Measurements from ENCODE around the gene GTPBP3. TPM values are rescaled to one million over a fixed set of nuclear protein-coding genes. Genes with fewer than 3 reads are reported as not detected.

Gene GTPBP3
- total and polyA plus RNA-seq, 2 experiments from 2014 or later, result 25.4 to 67.8 TPM

- peaks cover 6% of the 10 kb centered on the region for H3K4me1 Mint-ChIP-seq
- TF ChIP-seq NANOG (IDR thresholded peaks at IDR 0.05; ENCODE audit: borderline replicate concordance) (no peak), CTCF (conservative IDR thresholded peaks at IDR 0.05; ENCODE audit: low read depth in 2 of 2) (peak; percentile 63 to 79), REST (IDR thresholded peaks at IDR 0.05; ENCODE audit: unreplicated experiment) (no peak), POLR2AphosphoS5 (IDR thresholded peaks at IDR 0.05; ENCODE audit: low read depth) (peak; percentile 97)
Observed at GRCh38 chr19:17292301-17293074, 44.9 kb upstream of the GTPBP3 start.

GRCh38 chr19:17293605-17294004 lies 43.7 kb upstream of the GTPBP3 start:
- peaks cover 8% of the 10 kb centered on the region; the same call in 2 of the 3 replicates for H3K9me3 Mint-ChIP-seq
- H3K36me3 Mint-ChIP-seq (ENCODE audit: low read depth), result peaks cover 27% of the 10 kb centered on the region
- Histone ChIP-seq H3K9me2 (ENCODE audit: insufficient read depth) (no peaks in the 10 kb centered on the region), H3F3A (replicated peaks; ENCODE audit: low read depth) (peaks cover 22% of the 10 kb centered on the region), H3K79me2 (replicated peaks; ENCODE audit: insufficient read depth) (peaks cover 15% of the 10 kb centered on the region), H4K20me1 (replicated peaks; ENCODE audit: insufficient read depth) (no peaks in the 10 kb centered on the region; the same call in 1 of the 2 replicates), H3K27me3 (ENCODE audit: insufficient read depth) (no peaks in the 10 kb centered on the region), H3K27ac (ENCODE audit: low read depth) (peak overlapping the region; percentile 84; the same call in 1 of the 2 replicates), H3K4me1 (ENCODE audit: insufficient read depth) (peaks cover 11% of the 10 kb centered on the region), H3K4me3 (peak overlapping the region; percentile 61), H2AFZ (no peak overlapping the region), H3K36me3 (ENCODE audit: insufficient read depth) (no peaks in the 10 kb centered on the region; the same call in 1 of the 2 replicates), H3K4me2 (peak overlapping the region; percentile 83; the same call in 1 of the 2 replicates)
- no peak for TF ChIP-seq EZH2 (IDR thresholded peaks at IDR 0.05; ENCODE audit: low read depth, unreplicated experiment)
- TF ChIP-seq ZNF114 (CRISPR knock-in tag; IDR thresholded peaks at IDR 0.05), result no peak
- no peak for TF ChIP-seq REST (IDR thresholded peaks at IDR 0.05; ENCODE audit: unreplicated experiment)
- TF ChIP-seq NANOG (IDR thresholded peaks at IDR 0.05; ENCODE audit: borderline replicate concordance), result no peak
- TF ChIP-seq STAT1 (IDR thresholded peaks at IDR 0.05; ENCODE audit: unreplicated experiment), result no peak
- no peak for TF ChIP-seq JUNB (IDR thresholded peaks at IDR 0.05; ENCODE audit: unreplicated experiment)
- peak overlapping the region; percentile 82 for H3K4me3 Mint-ChIP-seq
- no peak for ATAC-seq
- peaks cover 6% of the 10 kb centered on the region for H3K4me1 Mint-ChIP-seq
- DNase-seq (ENCODE audit: low spot score), result no peak
- peaks cover 20% of the 10 kb centered on the region for H3K27me3 Mint-ChIP-seq (ENCODE audit: insufficient read depth, low read depth, poor library complexity)
- H3K27ac Mint-ChIP-seq, result no peak overlapping the region; the same call in 1 of the 2 replicates

More at GRCh38 chr19:17292301-17293074, 44.9 kb upstream of the GTPBP3 start:
- ATAC-seq (peak; percentile 84), DNase-seq (ENCODE audit: low spot score) (peak; percentile 93)
- Histone ChIP-seq H2AFZ (peak overlapping the region; percentile 83; the same call in 1 of the 2 replicates), H3K27me3 (ENCODE audit: insufficient read depth) (no peaks in the 10 kb centered on the region), H3K4me2 (peak overlapping the region; percentile 83), H3K4me1 (ENCODE audit: insufficient read depth) (peaks cover 11% of the 10 kb centered on the region), H3K9me2 (ENCODE audit: insufficient read depth) (no peaks in the 10 kb centered on the region), H4K20me1 (replicated peaks; ENCODE audit: insufficient read depth) (no peaks in the 10 kb centered on the region; the same call in 1 of the 2 replicates), H3K27ac (ENCODE audit: low read depth) (peak overlapping the region; percentile 94), H3K36me3 (ENCODE audit: insufficient read depth) (no peaks in the 10 kb centered on the region; the same call in 1 of the 2 replicates), H3K4me3 (peak overlapping the region; percentile 61), H3F3A (replicated peaks; ENCODE audit: low read depth) (peaks cover 20% of the 10 kb centered on the region), H3K79me2 (replicated peaks; ENCODE audit: insufficient read depth) (peaks cover 12% of the 10 kb centered on the region)
- Mint-ChIP-seq H3K27me3 (ENCODE audit: insufficient read depth, low read depth, poor library complexity) (peaks cover 22% of the 10 kb centered on the region), H3K36me3 (ENCODE audit: low read depth) (peaks cover 16% of the 10 kb centered on the region), H3K4me3 (peak overlapping the region; percentile 82), H3K27ac (peak overlapping the region; percentile 93), H3K9me3 (peaks cover 3% of the 10 kb centered on the region; the same call in 1 of the 3 replicates)
